ENCODE measurements around the gene OR2V2. TPM values are rescaled to one million over a fixed set of nuclear protein-coding genes. Genes with fewer than 3 reads are reported as not detected.
"Not testable (repeated sequence)": the region's sequence is repeated elsewhere in the genome, so short reads cannot be mapped to it uniquely, and the experiment has no call there.

Gene OR2V2
- total RNA-seq, 2 donors from 2014 or later: not detected

DNA sequence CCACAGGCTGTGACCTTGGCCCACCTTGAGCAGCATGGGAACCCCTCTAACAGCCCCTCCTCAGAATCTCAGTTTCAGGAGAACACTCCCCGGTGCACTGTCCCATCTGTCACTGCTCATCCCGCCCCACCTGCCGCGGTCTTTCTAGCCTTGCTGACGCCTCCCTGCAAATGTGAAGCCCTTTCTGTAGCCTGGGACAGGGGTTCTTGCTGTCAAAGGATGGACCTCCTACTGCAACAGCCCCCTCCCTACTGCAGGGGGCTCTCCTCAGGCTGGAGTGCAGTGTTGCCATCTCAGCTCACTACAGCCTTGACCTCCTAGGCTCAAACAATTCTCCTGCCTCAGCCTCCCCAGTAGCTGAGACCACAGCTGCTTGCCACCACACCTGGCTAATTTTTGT is 36.4 kb upstream of the OR2V2 start:
- Histone ChIP-seq H3K9me3 (peaks cover 3% of the 10 kb centered on the region), H3K4me3 (no peak overlapping the region), H3K36me3 (no peaks in the 10 kb centered on the region), H3K27me3 (replicated peaks; ENCODE audit: insufficient read depth) (no peaks in the 10 kb centered on the region), H3K4me1 (ENCODE audit: control insufficient read depth in 1 of 2, low read depth in 2 of 2) (no peaks in the 10 kb centered on the region), H3K27ac (no peak overlapping the region)
- DNase-seq (ENCODE audit: low spot score) (no peak), ATAC-seq (ENCODE audit: insufficient number of reproducible peaks, low FRiP score, low read depth) (no peak)
- TF ChIP-seq, protein P1, sequence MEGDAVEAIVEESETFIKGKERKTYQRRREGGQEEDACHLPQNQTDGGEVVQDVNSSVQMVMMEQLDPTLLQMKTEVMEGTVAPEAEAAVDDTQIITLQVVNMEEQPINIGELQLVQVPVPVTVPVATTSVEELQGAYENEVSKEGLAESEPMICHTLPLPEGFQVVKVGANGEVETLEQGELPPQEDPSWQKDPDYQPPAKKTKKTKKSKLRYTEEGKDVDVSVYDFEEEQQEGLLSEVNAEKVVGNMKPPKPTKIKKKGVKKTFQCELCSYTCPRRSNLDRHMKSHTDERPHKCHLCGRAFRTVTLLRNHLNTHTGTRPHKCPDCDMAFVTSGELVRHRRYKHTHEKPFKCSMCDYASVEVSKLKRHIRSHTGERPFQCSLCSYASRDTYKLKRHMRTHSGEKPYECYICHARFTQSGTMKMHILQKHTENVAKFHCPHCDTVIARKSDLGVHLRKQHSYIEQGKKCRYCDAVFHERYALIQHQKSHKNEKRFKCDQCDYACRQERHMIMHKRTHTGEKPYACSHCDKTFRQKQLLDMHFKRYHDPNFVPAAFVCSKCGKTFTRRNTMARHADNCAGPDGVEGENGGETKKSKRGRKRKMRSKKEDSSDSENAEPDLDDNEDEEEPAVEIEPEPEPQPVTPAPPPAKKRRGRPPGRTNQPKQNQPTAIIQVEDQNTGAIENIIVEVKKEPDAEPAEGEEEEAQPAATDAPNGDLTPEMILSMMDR (IDR thresholded peaks at IDR 0.05): no peak

DNA sequence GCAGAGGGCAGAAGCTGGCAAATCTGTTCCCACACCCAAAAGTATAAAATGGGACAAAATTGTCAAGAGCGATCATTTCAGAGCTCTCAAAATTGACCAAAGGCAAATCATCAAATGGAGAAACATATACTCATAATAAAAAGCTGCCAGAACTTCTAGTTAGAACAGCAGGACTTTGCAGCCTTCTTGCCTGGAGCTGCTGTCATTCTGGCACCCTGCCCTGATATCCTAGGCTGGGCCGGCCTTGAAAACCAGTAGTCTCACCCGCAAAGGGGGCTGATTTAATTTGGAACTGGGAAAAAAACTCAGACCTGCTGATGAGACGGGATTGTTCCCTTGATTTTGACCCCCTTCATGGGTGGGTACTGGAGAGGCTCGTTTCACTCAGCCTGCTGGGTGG is 34.9 kb upstream of the OR2V2 start:
- DNase-seq (ENCODE audit: low spot score): no peak
- no peak for ATAC-seq (ENCODE audit: insufficient number of reproducible peaks, low FRiP score, low read depth)
- Histone ChIP-seq H3K36me3 (no peaks in the 10 kb centered on the region), H3K27me3 (replicated peaks; ENCODE audit: insufficient read depth) (no peaks in the 10 kb centered on the region), H3K4me3 (no peak overlapping the region), H3K27ac (no peak overlapping the region), H3K9me3 (peaks cover 3% of the 10 kb centered on the region), H3K4me1 (ENCODE audit: control insufficient read depth in 1 of 2, low read depth in 2 of 2) (no peaks in the 10 kb centered on the region)
- TF ChIP-seq, protein P1 (IDR thresholded peaks at IDR 0.05): no peak

DNA sequence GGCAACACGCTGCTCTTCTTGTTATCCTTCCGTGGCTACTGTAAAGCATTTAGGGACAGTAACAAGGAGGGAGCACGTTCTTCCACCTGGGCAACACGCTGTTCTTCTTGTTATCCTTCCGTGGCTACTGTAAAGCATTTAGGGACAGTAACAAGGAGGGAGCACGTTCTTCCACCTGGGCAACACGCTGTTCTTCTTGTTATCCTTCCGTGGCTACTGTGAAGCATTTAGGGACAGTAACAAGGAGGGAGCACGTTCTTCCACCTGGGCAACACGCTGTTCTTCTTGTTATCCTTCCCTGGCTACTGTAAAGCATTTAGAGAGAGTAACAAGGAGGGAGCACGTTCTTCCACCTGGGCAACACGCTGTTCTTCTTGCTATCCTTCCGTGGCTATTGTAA is 33.8 kb upstream of the OR2V2 start:
- not testable (repeated sequence) for DNase-seq (ENCODE audit: low spot score); H3K36me3 ChIP-seq; ATAC-seq (ENCODE audit: insufficient number of reproducible peaks, low FRiP score, low read depth); H3K27ac ChIP-seq; H3K4me1 ChIP-seq (ENCODE audit: control insufficient read depth in 1 of 2, low read depth in 2 of 2); H3K27me3 ChIP-seq (replicated peaks; ENCODE audit: insufficient read depth); H3K9me3 ChIP-seq; H3K4me3 ChIP-seq

DNA sequence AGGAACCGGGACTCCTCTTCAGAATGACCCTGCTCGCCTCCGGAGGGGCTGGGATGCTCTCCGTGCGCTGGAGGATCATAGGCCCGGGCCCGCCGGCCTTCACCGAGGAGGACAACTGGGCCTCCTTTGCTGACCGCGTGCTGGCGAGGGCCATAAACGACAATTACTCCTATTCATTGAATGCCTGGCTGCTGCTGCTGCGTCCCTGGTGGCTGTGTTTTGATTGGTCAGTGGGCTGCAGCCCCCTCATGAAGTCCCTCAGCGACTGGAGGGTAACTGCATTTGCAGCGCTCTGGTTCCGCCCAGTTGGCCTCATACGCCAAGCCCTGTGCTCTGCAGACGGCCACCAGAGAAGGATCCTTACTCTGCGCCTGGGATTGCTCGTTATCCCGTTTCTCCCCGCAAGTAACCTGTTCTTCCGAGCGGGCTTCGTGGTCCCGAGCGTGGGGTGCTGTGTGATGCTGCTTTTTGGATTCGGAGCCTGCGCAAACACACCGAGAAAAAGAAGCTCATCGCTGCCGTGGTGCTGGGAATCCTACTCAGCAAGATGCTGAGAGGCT is 33.0 kb upstream of the OR2V2 start:
- H3K27ac ChIP-seq: no peak overlapping the region
- no peaks in the 10 kb centered on the region for H3K27me3 ChIP-seq (replicated peaks; ENCODE audit: insufficient read depth)
- H3K4me1 ChIP-seq (ENCODE audit: control insufficient read depth in 1 of 2, low read depth in 2 of 2): no peaks in the 10 kb centered on the region
- TF ChIP-seq, protein P1 (IDR thresholded peaks at IDR 0.05): no peak
- DNase-seq (ENCODE audit: low spot score) (no peak), ATAC-seq (ENCODE audit: insufficient number of reproducible peaks, low FRiP score, low read depth) (no peak)
- no peaks in the 10 kb centered on the region for H3K36me3 ChIP-seq
- no peak overlapping the region for H3K4me3 ChIP-seq
- peaks cover 3% of the 10 kb centered on the region for H3K9me3 ChIP-seq

DNA sequence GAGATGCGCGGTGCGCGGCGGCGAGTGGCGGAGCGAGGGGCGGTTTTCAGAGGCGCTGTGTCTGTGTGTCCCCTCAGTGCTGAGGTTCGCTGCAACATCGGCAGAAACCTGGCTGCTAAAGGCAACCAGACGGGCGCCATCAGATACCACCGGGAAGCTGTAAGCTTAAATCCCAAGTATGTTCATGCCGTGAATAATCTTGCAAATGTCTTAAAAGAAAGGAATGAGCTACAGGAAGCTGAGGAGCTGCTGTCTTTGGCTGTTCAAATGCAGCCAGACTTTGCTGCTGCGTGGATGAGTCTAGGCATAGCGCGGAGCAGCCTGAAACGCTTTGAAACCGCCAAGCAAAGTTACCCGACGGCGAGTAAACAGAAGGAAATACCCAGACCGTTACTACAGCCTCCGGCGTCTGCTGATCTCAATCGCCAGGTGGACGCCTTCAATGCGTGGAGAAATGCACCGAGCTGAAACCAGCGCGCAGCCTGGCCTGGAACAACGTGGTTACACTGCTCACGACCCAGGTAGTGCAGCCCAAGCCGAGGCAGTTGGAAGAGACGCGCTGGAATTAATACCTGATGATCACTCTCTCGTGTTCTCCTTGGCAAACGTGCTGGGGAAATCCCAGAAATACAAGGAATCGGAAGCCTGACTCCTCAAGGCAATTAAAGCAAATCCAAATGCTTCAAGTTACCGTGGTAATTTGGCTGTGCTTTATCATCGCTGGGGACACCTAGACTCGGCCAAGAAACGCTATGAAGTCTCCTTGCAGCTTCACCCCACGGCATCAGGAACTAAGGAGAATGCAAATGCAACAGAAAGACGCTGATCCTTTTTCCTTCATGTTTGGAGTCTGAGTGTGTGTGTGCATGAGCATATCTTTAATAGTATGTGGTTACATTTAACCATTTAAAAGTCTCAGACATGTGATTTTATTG is 32.3 kb upstream of the OR2V2 start:
- DNase-seq (ENCODE audit: low spot score) (no peak), ATAC-seq (ENCODE audit: insufficient number of reproducible peaks, low FRiP score, low read depth) (no peak)
- Histone ChIP-seq H3K27ac (no peak overlapping the region), H3K9me3 (peaks cover 3% of the 10 kb centered on the region), H3K4me1 (ENCODE audit: control insufficient read depth in 1 of 2, low read depth in 2 of 2) (no peaks in the 10 kb centered on the region), H3K27me3 (replicated peaks; ENCODE audit: insufficient read depth) (no peaks in the 10 kb centered on the region), H3K4me3 (no peak overlapping the region), H3K36me3 (no peaks in the 10 kb centered on the region)
- TF ChIP-seq, protein P1 (IDR thresholded peaks at IDR 0.05): no peak

Data from thoracic aorta (tissue), 2 donors.